Ovary (tissue), 3 donors: ENCODE measurements around the gene SPACA7.

Experiments used
- CTCF ChIP-seq, 3 donors: fragments of 450-650 bp in 2 of 3; fragments of 200-600 bp in 1 of 3; IDR thresholded peaks; one replicate each; pipeline versions ENCODE4 v1.5.1 to v1.8.0; 2016 to 2022; ENCODE audit warnings: antibody characterized with exemption in 3 of 3, mild to moderate bottlenecking in 1 of 3
- EP300 ChIP-seq: sonication (generic); formaldehyde crosslinking; IDR thresholded peaks from one replicate; pipeline ENCODE4 v1.6.1; 2017; ENCODE audit warnings: antibody characterized with exemption
- donor health status: DM: no; HTN: no; CAD: no.

DNA sequence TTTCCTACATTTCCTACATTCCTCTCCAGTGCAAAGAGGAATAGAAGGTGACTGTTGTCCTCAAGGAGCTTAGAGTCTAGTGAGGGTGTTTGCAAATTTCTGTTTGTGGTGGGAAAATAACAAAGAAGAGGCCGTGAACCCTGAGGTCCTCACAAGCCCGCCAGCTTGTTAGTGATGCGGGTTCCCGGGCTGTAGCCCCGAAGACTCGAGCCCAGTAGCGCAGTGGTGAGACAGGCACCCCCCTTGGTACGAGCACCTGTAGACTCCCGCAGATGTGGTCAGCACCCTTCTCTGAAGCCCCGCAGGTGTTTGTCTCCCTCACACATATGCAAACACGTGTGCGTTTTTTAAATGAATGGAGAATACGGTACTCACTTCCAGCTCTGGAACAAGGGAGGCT lies 26.5 kb upstream of the SPACA7 start:
- TF ChIP-seq CTCF (IDR thresholded peaks at IDR 0.05), result no peak
- TF ChIP-seq EP300, result no peak
